SK-N-SH (cell line): ENCODE results near the gene IQGAP2.

ENCODE experiments used
- CTCF ChIP-seq: fragments of 200-600 bp; sonication (generic); IDR thresholded peaks from 2 replicates; pipeline ENCODE4 v1.6.1; 2017; ENCODE audit warnings: antibody characterized with exemption, mild to moderate bottlenecking, moderate library complexity
- EP300 ChIP-seq, 2 experiments: IDR thresholded peaks; 2 replicates each; pipeline versions ENCODE4 v1.4.0 to v1.6.1; 2012; ENCODE audit warnings: borderline replicate concordance in 1 of 2, low read depth in 1 of 2, low read length in 1 of 2
- EZH2phosphoT487 ChIP-seq: fragments of 200-600 bp; sonication (generic); IDR thresholded peaks from 2 replicates; pipeline ENCODE4 v1.6.1; 2017; ENCODE audit warnings: low read depth, mixed run types, mild to moderate bottlenecking, antibody characterized with exemption, moderate library complexity, borderline replicate concordance
- FOXM1 ChIP-seq: IDR thresholded peaks from 2 replicates; pipeline ENCODE4 v1.4.0; 2012; ENCODE audit warnings: low read depth, mild to moderate bottlenecking
- GABPA ChIP-seq: IDR thresholded peaks from 2 replicates; pipeline ENCODE4 v1.4.0; 2012; ENCODE audit warnings: low read depth, mild to moderate bottlenecking
- GATA2 ChIP-seq: sonication (generic); formaldehyde crosslinking; IDR thresholded peaks from 2 replicates; pipeline ENCODE4 v1.5.0; 2020; ENCODE audit warnings: mild to moderate bottlenecking, missing genetic modification reagents
- JUND ChIP-seq: IDR thresholded peaks from 2 replicates; pipeline ENCODE4 v1.4.0; 2012
- POLR2AphosphoS5 ChIP-seq: IDR thresholded peaks from 2 replicates; pipeline ENCODE4 v1.6.1; 2012; ENCODE audit warnings: low read depth, low read length
- SIN3A ChIP-seq: IDR thresholded peaks from 2 replicates; pipeline ENCODE4 v1.6.1; 2012; ENCODE audit warnings: low read depth, mild to moderate bottlenecking, low read length, moderate library complexity, borderline replicate concordance
- TAF1 ChIP-seq: IDR thresholded peaks from 2 replicates; pipeline ENCODE4 v1.6.1; 2012; ENCODE audit warnings: low read depth, mild to moderate bottlenecking, low read length, moderate library complexity, borderline replicate concordance
- TEAD4 ChIP-seq: IDR thresholded peaks from 2 replicates; pipeline ENCODE4 v1.4.0; 2012; ENCODE audit warnings: mild to moderate bottlenecking, borderline replicate concordance; ENCODE audit not compliant: insufficient read depth
- USF2 ChIP-seq: fragments of 150-350 bp; IDR thresholded peaks from 2 replicates; pipeline ENCODE4 v1.6.1; 2017; ENCODE audit warnings: antibody characterized with exemption, low read length, low read depth, borderline replicate concordance

- TF ChIP-seq CTCF, result no peak
- no peak for TF ChIP-seq GABPA
- TF ChIP-seq JUND, result no peak
- no peak for TF ChIP-seq POLR2AphosphoS5
- TF ChIP-seq FOXM1, result no peak
- TF ChIP-seq EZH2phosphoT487, result no peak
- TF ChIP-seq TAF1, result no peak
- TF ChIP-seq SIN3A, result no peak
- no peak for TF ChIP-seq USF2
- TF ChIP-seq EP300 (IDR thresholded peaks at IDR 0.05; ENCODE audit: borderline replicate concordance in 1 of 2, low read depth in 1 of 2, low read length in 1 of 2), result no peak
- no peak for TF ChIP-seq GATA2 (CRISPR knock-in tag)
- no peak for TF ChIP-seq TEAD4
These were observed 111.2 kb downstream of the IQGAP2 start for GRCh38 chr5:76514292-76514691.
